Pancreas (tissue), 10 donors: ENCODE results near the gene CSF3R. TPM values are rescaled to one million over a fixed set of nuclear protein-coding genes. Genes with fewer than 3 reads are reported as not detected.

ENCODE experiments used
- ATAC-seq, 4 donors: fragments of 200-7000 bp; cut with Tn5 transposase; one replicate each; pipeline versions ENCODE4 v1.8.0 to v1.9.1; 2020; ENCODE audit warnings: mild to moderate bottlenecking in 4 of 4, moderate library complexity in 4 of 4
- DNase-seq, 6 donors: peaks; one replicate each; pipeline ENCODE4 v3.0.0-alpha.2; 2020
- FAIRE-seq: peaks from 2 replicates; lab custom pipeline; 2012; peaks lifted over from hg19 to GRCh38; lab: Jason Lieb, UNC
- H3K27ac ChIP-seq, 4 donors: fragments of 200-600 bp; sonication (generic); 1 replicate in 3 of 4; 2 replicates in 1 of 4; pipeline versions ENCODE4 v1.5.0 to v1.8.0; 2020
- H3K27me3 ChIP-seq, 4 donors: fragments of 200-600 bp; one replicate each; pipeline ENCODE4 v1.8.0; 2021
- H3K36me3 ChIP-seq, 3 donors: fragments of 200-600 bp; sonication (generic) in 1 of 3; one replicate each; pipeline versions ENCODE4 v1.5.0 to v1.8.0; 2020 to 2021
- H3K4me1 ChIP-seq, 3 donors: fragments of 200-600 bp; one replicate each; pipeline ENCODE4 v1.8.0; 2021
- H3K4me3 ChIP-seq, 4 donors: fragments of 200-600 bp; sonication (generic) in 2 of 4; one replicate each; pipeline versions ENCODE4 v1.5.0 to v1.8.0; 2020 to 2021
- H3K9me3 ChIP-seq, 4 donors: fragments of 200-600 bp; one replicate each; pipeline ENCODE4 v1.8.0; 2021
- WGBS, 2 donors: extraction: QIAGEN DNeasy Blood & Tissue Kit; methylation state at CpG; one replicate each; pipeline ENCODE4 v1.1.7; 2013; 5-methylcytosine and 5-hydroxymethylcytosine counted together
- intact Hi-C, 3 donors: fragments of 100-400 bp; cut with DNase I; formaldehyde crosslinking; loops; one replicate each; pipeline versions ENCODE4 v1.11.1 to v1.14.2; 2022
- polyA plus RNA-seq, 2 donors: library from polyadenylated mRNA; stranded (reverse); fragments of 200-250 nt; gene quantifications; one replicate each; pipeline ENCODE4 v1.2.3, GENCODE V29; 2013
- total RNA-seq, 6 donors: library from RNA; stranded (reverse); fragmentation: NEBNext Ultra II Directional in 4 of 6; extraction: Animal tissue kit (Norgen Biotek cat#: 25700) in 4 of 6; gene quantifications; one replicate each; pipeline versions ENCODE4 v1.2.1 to v1.2.4, GENCODE V29; 2021 to 2023
- TF ChIP-seq, protein P1 (sequence below), 4 donors: fragments of 200-600 bp; sonication (generic) in 3 of 4; IDR thresholded peaks; one replicate each; pipeline versions ENCODE4 v1.5.0 to v1.8.0; 2021; ENCODE audit warnings: antibody characterized with exemption in 4 of 4
- donor health status: healthy with polysubstance abuse.
- donor health status: DM: no; HTN: no; CAD: no; lungs with moderate emphysema.
- donor health status: DM: no; HTN: no; CAD: no.
- donor health status: control.
- donor health status: control.
- donor health status: Bipolar disorder and iron deficiency.
- donor health status: DM: yes; HTN: yes; CAD: no.
- donor health status: DM: no; HTN: no; CAD: no.
- donor health status: DM: no; HTN: no; CAD: no.
- donor health status: DM: yes; HTN: yes; CAD: no.

The CSF3R gene
- total and polyA plus RNA-seq, 8 donors = 0.47 to 13.4 (median 2.7) TPM

- 71% methylated on average over 7 of the region's 7 CpGs for WGBS, 2 donors
- FAIRE-seq = no peak
- TF ChIP-seq, protein P1, sequence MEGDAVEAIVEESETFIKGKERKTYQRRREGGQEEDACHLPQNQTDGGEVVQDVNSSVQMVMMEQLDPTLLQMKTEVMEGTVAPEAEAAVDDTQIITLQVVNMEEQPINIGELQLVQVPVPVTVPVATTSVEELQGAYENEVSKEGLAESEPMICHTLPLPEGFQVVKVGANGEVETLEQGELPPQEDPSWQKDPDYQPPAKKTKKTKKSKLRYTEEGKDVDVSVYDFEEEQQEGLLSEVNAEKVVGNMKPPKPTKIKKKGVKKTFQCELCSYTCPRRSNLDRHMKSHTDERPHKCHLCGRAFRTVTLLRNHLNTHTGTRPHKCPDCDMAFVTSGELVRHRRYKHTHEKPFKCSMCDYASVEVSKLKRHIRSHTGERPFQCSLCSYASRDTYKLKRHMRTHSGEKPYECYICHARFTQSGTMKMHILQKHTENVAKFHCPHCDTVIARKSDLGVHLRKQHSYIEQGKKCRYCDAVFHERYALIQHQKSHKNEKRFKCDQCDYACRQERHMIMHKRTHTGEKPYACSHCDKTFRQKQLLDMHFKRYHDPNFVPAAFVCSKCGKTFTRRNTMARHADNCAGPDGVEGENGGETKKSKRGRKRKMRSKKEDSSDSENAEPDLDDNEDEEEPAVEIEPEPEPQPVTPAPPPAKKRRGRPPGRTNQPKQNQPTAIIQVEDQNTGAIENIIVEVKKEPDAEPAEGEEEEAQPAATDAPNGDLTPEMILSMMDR (IDR thresholded peaks at IDR 0.05) = no peak
- no peak overlapping the region for H3K27ac ChIP-seq
- H3K4me1 ChIP-seq = no peaks in the 10 kb centered on the region
- no peak overlapping the region for H3K4me3 ChIP-seq
- H3K36me3 ChIP-seq = no peaks in the 10 kb centered on the region
- no peak for DNase-seq
- H3K9me3 ChIP-seq = no peaks in the 10 kb centered on the region
- intact Hi-C loops = no loop called here
- H3K27me3 ChIP-seq = no peaks in the 10 kb centered on the region
- no peak for ATAC-seq
These were observed 45.9 kb upstream of the CSF3R start for GRCh38 chr1:36528361-36529349.

DNA sequence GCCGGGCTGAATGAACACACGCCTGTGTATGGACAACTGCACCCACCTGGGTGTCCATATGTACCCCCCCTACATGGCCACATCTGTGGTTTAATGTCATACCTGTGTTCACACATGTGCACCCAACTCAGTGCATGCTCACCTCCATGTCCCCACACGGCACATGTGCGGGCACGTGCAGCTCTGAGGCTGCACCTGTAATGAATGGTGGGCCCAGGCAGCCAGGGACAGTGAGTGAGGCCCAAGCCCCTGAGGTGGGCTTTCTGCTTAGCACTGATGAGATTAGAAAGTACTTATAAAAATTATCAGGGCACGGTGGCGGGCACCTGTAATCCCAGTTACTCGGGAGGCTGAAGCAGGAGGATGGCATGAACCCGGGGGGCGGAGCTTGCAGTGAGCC is 42.5 kb upstream of the CSF3R start:
- TF ChIP-seq, protein P1 (IDR thresholded peaks at IDR 0.05) = no peak
- Histone ChIP-seq H3K27me3 (no peaks in the 10 kb centered on the region), H3K27ac (no peak overlapping the region), H3K36me3 (no peaks in the 10 kb centered on the region), H3K4me1 (no peaks in the 10 kb centered on the region), H3K9me3 (no peaks in the 10 kb centered on the region), H3K4me3 (no peak overlapping the region)
- WGBS, 2 donors = 89 to 91% methylated on average over 10 of the region's 10 CpGs
- no peak for ATAC-seq
- no peak for FAIRE-seq
- no peak for DNase-seq
- intact Hi-C loops = no loop called here

DNA sequence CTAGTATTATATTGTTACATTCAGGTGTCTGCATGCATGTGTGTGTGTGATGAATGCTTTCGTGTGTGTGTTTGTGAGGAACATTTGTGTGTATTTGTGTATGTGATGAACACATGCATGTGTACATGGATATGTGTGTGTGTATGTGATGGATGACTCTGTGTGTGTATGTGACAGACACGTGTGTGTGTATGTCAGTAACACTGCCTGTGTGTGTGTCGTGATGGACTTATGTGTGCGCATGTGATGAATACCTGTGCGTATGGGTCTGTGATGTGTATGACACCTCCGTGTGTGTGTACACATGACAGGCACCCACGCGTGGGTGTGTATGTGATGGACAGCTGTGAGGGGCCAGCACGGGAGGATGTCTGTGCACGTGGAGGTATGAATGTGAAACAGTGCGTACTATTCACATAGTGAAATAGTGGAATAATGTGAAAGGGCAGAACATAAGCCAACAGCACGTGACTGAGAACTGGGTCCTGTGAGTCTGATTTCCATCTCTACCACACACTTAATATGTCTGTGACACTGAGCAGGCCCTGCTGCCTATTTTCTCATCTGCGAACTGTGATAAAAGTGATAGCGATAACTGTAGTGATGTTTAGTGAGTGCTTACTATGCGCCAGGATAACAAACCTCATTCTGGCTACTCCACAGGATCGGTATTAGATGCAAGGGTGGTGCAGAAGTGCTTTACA is 41.8 kb upstream of the CSF3R start:
- ATAC-seq (no peak), DNase-seq (no peak), FAIRE-seq (no peak)
- intact Hi-C loops = no loop called here
- no peaks in the 10 kb centered on the region for H3K36me3 ChIP-seq
- TF ChIP-seq, protein P1 (IDR thresholded peaks at IDR 0.05) = no peak
- H3K4me1 ChIP-seq = no peaks in the 10 kb centered on the region
- WGBS, 2 donors = 69 to 80% methylated on average over 16 of the region's 16 CpGs
- H3K27ac ChIP-seq = no peak overlapping the region
- no peak overlapping the region for H3K4me3 ChIP-seq
- H3K9me3 ChIP-seq = no peaks in the 10 kb centered on the region
- no peaks in the 10 kb centered on the region for H3K27me3 ChIP-seq

- TF ChIP-seq, protein P1 (IDR thresholded peaks at IDR 0.05) = no peak
- FAIRE-seq = no peak
- H3K9me3 ChIP-seq = no peaks in the 10 kb centered on the region
- no peaks in the 10 kb centered on the region for H3K27me3 ChIP-seq
- H3K36me3 ChIP-seq = no peaks in the 10 kb centered on the region
- intact Hi-C loops = no loop called here
- ATAC-seq = no peak
- WGBS, 2 donors = 64% methylated on average over 16 of the region's 16 CpGs
- H3K27ac ChIP-seq = no peak overlapping the region
- no peak for DNase-seq
- H3K4me3 ChIP-seq = no peak overlapping the region
- no peaks in the 10 kb centered on the region for H3K4me1 ChIP-seq
These were observed 41.1 kb upstream of the CSF3R start for GRCh38 chr1:36523850-36524249.
